HL-60 (cell line): ENCODE results near the gene BSN.

Experiments used
- DNase-seq, 2 experiments: peaks; one replicate each; pipeline ENCODE4 v3.0.0-alpha.2; 2010 to 2020; ENCODE audit warnings: low read depth in 1 of 2, low spot score in 1 of 2
- H3K27ac ChIP-seq: fragments of 250-450 bp; sonication (Bioruptor Pico); replicated peaks from 2 replicates; pipeline ENCODE4 v1.5.1; 2020; ENCODE audit warnings: mild to moderate bottlenecking, moderate library complexity
- H3K27me3 ChIP-seq: fragments of 250-450 bp; sonication (Bioruptor Pico); 2 replicates; pipeline ENCODE4 v1.5.1; 2021; ENCODE audit warnings: mild to moderate bottlenecking, moderate library complexity; ENCODE audit not compliant: insufficient read depth, poor library complexity, severe bottlenecking
- H3K4me3 ChIP-seq: replicated peaks from 2 replicates; pipeline ENCODE4 v1.5.1; 2011; ENCODE audit warnings: mild to moderate bottlenecking, control low read depth, low read length; ENCODE audit not compliant: insufficient read depth
- GABPA ChIP-seq: IDR thresholded peaks from 2 replicates; pipeline ENCODE4 v1.6.1; 2012; ENCODE audit warnings: low read depth
- POLR2AphosphoS5 ChIP-seq: IDR thresholded peaks from 2 replicates; pipeline ENCODE4 v1.6.1; 2012; ENCODE audit warnings: low read depth
- SPI1 ChIP-seq: IDR thresholded peaks from 2 replicates; pipeline ENCODE4 v1.6.1; 2012; ENCODE audit warnings: low read depth, mild to moderate bottlenecking, borderline replicate concordance
- TF ChIP-seq, protein P1 (sequence below): IDR thresholded peaks from 2 replicates; pipeline ENCODE4 v1.6.1; 2012; ENCODE audit warnings: low read depth; ENCODE audit not compliant: insufficient replicate concordance
- TF ChIP-seq, protein P2 (sequence below): IDR thresholded peaks from one replicate; pipeline ENCODE4 v1.5.1; 2011; ENCODE audit warnings: low read length, control low read depth, inconsistent platforms; ENCODE audit not compliant: insufficient read depth

BSN gene

DNA sequence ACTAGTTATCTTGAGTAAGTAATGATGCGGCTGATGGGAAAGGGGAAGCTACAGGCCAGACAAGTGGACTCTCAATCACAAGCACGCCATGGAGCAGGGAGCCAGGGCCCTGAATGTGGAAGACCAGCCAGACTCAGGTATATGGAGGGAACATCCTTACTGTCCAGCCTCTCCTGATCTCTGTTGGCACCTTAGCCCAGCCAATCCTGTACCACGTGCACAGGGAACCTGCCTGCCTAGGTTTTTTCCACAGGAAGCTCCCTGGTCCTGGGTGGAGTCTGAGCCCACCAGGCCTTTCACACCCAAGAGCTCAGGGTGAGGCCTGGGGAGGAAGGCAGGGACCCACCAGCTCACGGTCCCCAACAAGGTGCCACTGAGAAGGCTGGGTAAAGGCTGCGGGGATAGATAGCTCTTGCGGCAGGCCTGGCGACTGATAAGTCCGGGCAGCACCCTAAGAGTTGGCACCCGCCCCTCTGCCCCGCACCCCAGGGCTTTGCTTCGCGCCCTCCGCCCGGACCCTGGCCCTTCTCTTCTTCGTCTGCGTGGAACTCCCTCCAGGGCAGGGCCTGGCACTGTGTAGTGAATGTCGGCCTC, 118.9 kb downstream of the BSN start:
- peak overlapping the region; percentile 89 for H3K4me3 ChIP-seq
- H3K27ac ChIP-seq, result peak overlapping the region; percentile 98
- DNase-seq, result peak; percentile 73 to 74
- no peaks in the 10 kb centered on the region for H3K27me3 ChIP-seq
- TF ChIP-seq, protein P1, sequence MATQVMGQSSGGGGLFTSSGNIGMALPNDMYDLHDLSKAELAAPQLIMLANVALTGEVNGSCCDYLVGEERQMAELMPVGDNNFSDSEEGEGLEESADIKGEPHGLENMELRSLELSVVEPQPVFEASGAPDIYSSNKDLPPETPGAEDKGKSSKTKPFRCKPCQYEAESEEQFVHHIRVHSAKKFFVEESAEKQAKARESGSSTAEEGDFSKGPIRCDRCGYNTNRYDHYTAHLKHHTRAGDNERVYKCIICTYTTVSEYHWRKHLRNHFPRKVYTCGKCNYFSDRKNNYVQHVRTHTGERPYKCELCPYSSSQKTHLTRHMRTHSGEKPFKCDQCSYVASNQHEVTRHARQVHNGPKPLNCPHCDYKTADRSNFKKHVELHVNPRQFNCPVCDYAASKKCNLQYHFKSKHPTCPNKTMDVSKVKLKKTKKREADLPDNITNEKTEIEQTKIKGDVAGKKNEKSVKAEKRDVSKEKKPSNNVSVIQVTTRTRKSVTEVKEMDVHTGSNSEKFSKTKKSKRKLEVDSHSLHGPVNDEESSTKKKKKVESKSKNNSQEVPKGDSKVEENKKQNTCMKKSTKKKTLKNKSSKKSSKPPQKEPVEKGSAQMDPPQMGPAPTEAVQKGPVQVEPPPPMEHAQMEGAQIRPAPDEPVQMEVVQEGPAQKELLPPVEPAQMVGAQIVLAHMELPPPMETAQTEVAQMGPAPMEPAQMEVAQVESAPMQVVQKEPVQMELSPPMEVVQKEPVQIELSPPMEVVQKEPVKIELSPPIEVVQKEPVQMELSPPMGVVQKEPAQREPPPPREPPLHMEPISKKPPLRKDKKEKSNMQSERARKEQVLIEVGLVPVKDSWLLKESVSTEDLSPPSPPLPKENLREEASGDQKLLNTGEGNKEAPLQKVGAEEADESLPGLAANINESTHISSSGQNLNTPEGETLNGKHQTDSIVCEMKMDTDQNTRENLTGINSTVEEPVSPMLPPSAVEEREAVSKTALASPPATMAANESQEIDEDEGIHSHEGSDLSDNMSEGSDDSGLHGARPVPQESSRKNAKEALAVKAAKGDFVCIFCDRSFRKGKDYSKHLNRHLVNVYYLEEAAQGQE, result no peak
- TF ChIP-seq POLR2AphosphoS5, result peak; percentile 48; the same call in 1 of the 2 replicates

DNA sequence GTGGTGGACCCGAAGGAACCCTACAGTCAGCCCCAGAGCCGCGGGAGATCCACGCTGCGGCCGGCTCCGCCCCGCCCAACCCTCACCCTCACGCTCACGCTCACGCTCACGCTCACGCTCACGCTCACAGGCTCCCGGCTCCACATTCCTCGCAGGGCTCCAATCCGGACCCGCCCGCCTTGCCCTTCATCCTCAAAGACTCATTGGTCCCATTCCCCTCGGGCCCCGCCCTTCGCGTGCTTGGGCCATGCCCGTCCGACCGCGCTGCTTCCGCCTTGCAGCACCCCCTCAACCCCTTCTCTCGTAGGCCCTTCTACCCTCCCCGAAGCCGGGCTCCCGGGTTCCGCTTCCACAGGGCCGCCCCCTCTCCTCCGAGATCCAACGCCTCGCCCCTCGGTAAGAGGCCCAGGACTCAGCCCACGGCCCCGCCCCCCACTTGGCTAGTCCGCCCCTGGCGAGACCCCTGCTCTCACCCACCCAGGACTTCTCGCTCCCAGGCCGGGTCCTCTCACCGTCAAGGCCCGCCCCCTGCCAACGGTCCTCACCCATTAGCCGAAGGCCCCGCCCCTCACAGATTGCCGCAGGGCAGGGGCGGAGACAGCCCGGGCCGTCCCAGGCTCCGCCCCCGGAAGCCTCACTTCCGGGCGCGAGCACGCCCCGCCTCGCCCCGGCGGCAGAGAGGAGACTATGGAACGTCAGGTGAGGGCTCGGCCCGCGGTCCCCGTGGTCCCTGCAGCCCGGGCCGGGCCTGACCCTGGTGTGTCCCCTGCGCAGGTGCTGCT, 119.6 kb downstream of the BSN start, which contains the start of gene APEH:
Gene APEH, plus strand, starts transcription at position 637 of the 782 bp plus-strand sequence. Its CDS starts 51 bp downstream, at position 688.
- Histone ChIP-seq H3K27me3 (no peaks in the 10 kb centered on the region), H3K27ac (peak within 1 kb of the TSS; percentile 98), H3K4me3 (peak within 1 kb of the TSS; percentile 89)
- TF ChIP-seq, protein P2, sequence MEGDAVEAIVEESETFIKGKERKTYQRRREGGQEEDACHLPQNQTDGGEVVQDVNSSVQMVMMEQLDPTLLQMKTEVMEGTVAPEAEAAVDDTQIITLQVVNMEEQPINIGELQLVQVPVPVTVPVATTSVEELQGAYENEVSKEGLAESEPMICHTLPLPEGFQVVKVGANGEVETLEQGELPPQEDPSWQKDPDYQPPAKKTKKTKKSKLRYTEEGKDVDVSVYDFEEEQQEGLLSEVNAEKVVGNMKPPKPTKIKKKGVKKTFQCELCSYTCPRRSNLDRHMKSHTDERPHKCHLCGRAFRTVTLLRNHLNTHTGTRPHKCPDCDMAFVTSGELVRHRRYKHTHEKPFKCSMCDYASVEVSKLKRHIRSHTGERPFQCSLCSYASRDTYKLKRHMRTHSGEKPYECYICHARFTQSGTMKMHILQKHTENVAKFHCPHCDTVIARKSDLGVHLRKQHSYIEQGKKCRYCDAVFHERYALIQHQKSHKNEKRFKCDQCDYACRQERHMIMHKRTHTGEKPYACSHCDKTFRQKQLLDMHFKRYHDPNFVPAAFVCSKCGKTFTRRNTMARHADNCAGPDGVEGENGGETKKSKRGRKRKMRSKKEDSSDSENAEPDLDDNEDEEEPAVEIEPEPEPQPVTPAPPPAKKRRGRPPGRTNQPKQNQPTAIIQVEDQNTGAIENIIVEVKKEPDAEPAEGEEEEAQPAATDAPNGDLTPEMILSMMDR, result no peak
- TF ChIP-seq, protein P1, result peak; percentile 28
- TF ChIP-seq POLR2AphosphoS5 (peak; percentile 76; the same call in 1 of the 2 replicates), GABPA (peak; percentile 90), SPI1 (peak; percentile 18; the same call in 1 of the 2 replicates)
- DNase-seq, result peak; percentile 100

DNA sequence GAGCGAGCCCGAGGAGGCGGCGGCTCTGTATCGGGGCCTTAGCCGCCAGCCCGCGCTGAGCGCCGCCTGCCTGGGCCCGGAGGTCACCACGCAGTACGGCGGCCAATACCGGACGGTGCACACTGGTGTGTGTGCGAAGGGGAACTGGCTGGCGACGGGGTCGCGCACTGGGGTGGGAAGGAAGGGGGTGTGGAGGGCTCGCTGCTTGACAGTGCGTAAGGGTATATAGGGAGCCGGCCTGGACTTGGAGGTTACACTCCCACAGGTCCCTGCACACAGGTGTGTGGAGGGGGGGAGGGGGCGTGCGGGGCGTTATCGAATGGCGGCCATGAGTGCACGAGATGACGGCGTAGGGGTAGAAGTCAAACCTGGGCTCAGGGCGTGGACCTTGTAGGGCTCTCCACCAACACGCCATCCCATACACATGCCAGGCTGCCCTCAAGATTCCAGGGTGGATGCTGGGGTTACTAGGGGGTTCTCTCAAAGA, 120.3 kb downstream of the BSN start:
- no peak for DNase-seq
- peak overlapping the region; percentile 98 for H3K27ac ChIP-seq
- TF ChIP-seq GABPA, result no peak
- peak; percentile 32; the same call in 1 of the 2 replicates for TF ChIP-seq SPI1
- TF ChIP-seq POLR2AphosphoS5, result 0 out of 2 replicates have a peak, but pooled peaks have one; percentile 2
- peak overlapping the region; percentile 89 for H3K4me3 ChIP-seq
- no peaks in the 10 kb centered on the region for H3K27me3 ChIP-seq

DNA sequence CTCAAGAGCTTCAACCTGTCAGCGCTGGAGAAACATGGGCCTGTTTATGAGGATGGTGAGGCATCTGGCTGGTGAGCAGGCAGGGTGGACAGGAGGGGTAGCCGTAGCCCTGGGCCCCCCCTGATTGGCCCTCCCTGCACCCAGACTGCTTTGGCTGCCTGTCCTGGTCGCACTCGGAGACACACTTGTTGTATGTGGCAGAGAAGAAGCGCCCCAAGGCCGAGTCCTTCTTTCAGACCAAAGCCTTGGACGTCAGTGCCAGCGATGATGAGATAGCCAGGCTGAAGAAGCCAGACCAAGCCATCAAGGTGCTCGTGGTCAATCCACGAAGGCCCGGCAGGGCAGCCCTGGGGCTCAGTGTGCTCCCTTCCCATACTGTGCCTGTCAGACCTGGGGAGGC, 121.6 kb downstream of the BSN start:
- no peak for DNase-seq
- TF ChIP-seq, protein P1, result no peak
- TF ChIP-seq POLR2AphosphoS5 (no peak), SPI1 (no peak), GABPA (no peak)
- TF ChIP-seq, protein P2, result no peak
- no peak overlapping the region for H3K27ac ChIP-seq
- H3K27me3 ChIP-seq, result no peaks in the 10 kb centered on the region
- no peak overlapping the region for H3K4me3 ChIP-seq
